ENCODE data around the gene MRPL20. TPM values are rescaled to one million over a fixed set of nuclear protein-coding genes. Genes with fewer than 3 reads are reported as not detected.

Gene MRPL20
- total and polyA plus RNA-seq, 8 donors = 69.5 to 145 (median 99.8) TPM

GRCh38 chr1:1365875-1366698, 41.0 kb downstream of the MRPL20 start:
- peaks cover 0 to 3% of the 10 kb centered on the region in 2 donors for H3K9me3 ChIP-seq
- DNase-seq (no peak), ATAC-seq (no peak)
- peaks cover 0 to 3% of the 10 kb centered on the region in 2 donors for H3K4me1 ChIP-seq
- no peak for TF ChIP-seq CTCF (IDR thresholded peaks at IDR 0.05)
- no peak overlapping the region for H3K27ac ChIP-seq
- no peaks in the 10 kb centered on the region for H3K36me3 ChIP-seq
- H3K27me3 ChIP-seq = peaks cover 0 to 21% of the 10 kb centered on the region in 2 donors
- no peak overlapping the region for H3K4me3 ChIP-seq
- intact Hi-C loops (cut with DNase I) = no loop called here

- no peak overlapping the region for H3K27ac ChIP-seq
- ATAC-seq (no peak), DNase-seq (peak in 1 of 4 donors; percentile 65)
- intact Hi-C loops (cut with DNase I) = no loop called here
- H3K4me3 ChIP-seq = no peak overlapping the region
- H3K9me3 ChIP-seq = peaks cover 0 to 3% of the 10 kb centered on the region in 2 donors
- TF ChIP-seq CTCF (IDR thresholded peaks at IDR 0.05) = no peak
- no peaks in the 10 kb centered on the region for H3K36me3 ChIP-seq
- H3K4me1 ChIP-seq = peaks cover 3 to 7% of the 10 kb centered on the region in 2 donors
- H3K27me3 ChIP-seq = peaks cover 0 to 40% of the 10 kb centered on the region in 2 donors
Observed at GRCh38 chr1:1364266-1364665, 42.8 kb downstream of the MRPL20 start.

- Histone ChIP-seq H3K4me1 (peaks cover 13% of the 10 kb centered on the region in 2 donors), H3K27ac (peak overlapping the region; percentile 48 to 87), H3K9me3 (no peaks in the 10 kb centered on the region), H3K4me3 (no peak overlapping the region), H3K36me3 (no peaks in the 10 kb centered on the region), H3K27me3 (peaks cover 0 to 62% of the 10 kb centered on the region in 2 donors)
- intact Hi-C loops (cut with DNase I) = no loop called here
- peak in 2 of 4 donors; percentile 63 to 65 for DNase-seq
- no peak for ATAC-seq
- TF ChIP-seq CTCF (IDR thresholded peaks at IDR 0.05) = no peak
Observed at GRCh38 chr1:1361982-1362423, 45.1 kb downstream of the MRPL20 start.

GRCh38 chr1:1361233-1361981, 45.7 kb downstream of the MRPL20 start:
- ATAC-seq = no peak
- intact Hi-C loops (cut with DNase I) = no loop called here

More at GRCh38 chr1:1361233-1361981, 45.7 kb downstream of the MRPL20 start:
- no peaks in the 10 kb centered on the region for H3K36me3 ChIP-seq
- peaks cover 13% of the 10 kb centered on the region in 2 donors for H3K4me1 ChIP-seq
- peak in 1 of 4 donors; percentile 68 for DNase-seq
- peak overlapping the region; percentile 48 to 87 for H3K27ac ChIP-seq
- no peaks in the 10 kb centered on the region for H3K9me3 ChIP-seq
- no peak overlapping the region for H3K4me3 ChIP-seq
- peaks cover 0 to 68% of the 10 kb centered on the region in 2 donors for H3K27me3 ChIP-seq
- TF ChIP-seq CTCF (IDR thresholded peaks at IDR 0.05) = no peak

All from left lung (tissue), 10 donors.